ENCODE data around the gene LRR1.
"Not testable (repeated sequence)": the region's sequence is repeated elsewhere in the genome, so short reads cannot be mapped to it uniquely, and the experiment has no call there.

The LRR1 gene

DNA sequence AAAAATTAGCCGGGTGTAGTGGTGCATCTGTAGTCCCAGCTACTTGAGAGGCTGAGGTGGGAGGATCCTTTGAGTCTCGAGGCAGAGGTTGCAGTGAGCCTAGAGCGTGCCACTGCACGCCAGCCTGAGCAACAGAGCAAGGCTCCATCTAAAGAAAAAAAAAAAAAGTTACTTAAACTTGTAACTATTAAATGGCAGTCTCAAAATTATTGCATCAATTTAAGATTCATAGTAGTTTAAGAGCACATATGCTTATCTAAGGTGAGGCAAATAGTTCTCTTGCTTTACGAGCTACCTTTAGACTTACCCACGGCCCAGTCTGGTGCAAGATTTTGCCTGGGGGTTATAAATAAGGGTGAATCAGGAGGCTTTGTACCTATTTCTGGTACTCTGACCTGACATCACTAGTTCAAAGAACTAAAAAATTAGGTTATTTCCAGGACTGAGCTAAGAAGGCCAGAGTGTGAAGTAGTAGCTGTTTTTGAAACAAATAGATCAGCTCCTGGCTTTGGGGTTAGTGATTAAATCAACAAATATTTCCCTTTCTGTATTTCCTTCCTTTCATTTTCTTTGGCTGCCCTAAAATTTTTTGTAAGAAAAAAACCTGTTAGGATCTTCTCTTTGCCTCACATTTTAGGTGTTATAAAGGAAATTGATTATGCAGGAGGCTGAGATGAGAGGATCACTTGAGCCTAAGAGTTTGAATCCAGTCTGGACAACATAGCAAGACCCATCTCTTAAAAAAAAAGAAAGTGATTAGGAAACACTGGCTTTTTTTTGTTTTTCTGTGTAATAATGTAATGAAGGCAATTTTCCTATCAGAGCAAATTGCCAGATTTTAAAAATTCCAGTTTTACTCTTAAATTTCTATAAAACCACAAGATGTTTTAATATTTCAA lies 25.4 kb downstream of the LRR1 start:
- no peak for ATAC-seq
- no peak for DNase-seq

DNA sequence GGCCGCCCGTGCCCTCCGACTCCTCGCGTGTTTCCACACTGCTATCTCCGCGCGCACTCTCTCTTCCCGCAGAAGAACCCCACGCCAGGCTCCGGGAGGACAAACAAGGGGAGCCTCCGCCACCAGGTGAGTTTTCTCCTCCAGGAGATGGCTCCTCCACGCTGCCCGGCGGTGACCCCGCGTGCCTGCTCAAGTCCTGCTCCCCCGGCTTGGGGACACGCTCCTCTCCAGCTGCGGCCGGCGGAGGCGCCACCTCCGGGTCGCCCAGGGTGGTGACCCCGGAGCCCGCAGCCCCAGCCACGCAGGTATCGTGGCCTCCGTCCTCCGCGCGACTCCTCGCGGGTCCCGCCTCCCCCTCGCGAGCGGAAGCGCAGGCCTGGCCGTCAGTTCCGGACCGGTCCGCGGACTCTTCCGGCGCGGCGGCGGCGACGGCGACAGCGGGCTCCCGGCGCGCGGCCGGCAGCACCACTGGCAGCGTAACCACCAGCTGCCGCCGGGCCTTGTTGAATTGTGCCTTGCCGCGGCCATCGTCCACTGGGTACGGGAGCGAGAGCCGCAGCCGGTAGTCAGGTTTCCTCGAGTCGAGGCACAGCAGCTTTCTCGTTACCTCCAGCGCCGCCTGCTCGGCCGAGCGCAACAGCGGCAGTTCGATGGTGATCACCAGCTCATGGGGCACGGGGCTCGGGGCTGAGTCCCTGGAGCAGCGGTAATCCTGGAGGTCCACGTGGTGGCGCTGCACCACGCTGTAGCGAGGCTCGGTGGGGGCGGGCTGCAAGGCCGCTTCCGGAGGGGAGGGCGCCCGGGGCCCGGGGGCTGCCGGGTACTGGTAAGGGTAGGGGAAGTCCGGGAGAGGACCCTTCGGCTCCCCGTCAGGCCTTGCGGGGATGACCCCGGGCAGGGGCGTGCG lies 35.2 kb downstream of the LRR1 start:
- ATAC-seq (peak; percentile 89), DNase-seq (peak; percentile 95)

DNA sequence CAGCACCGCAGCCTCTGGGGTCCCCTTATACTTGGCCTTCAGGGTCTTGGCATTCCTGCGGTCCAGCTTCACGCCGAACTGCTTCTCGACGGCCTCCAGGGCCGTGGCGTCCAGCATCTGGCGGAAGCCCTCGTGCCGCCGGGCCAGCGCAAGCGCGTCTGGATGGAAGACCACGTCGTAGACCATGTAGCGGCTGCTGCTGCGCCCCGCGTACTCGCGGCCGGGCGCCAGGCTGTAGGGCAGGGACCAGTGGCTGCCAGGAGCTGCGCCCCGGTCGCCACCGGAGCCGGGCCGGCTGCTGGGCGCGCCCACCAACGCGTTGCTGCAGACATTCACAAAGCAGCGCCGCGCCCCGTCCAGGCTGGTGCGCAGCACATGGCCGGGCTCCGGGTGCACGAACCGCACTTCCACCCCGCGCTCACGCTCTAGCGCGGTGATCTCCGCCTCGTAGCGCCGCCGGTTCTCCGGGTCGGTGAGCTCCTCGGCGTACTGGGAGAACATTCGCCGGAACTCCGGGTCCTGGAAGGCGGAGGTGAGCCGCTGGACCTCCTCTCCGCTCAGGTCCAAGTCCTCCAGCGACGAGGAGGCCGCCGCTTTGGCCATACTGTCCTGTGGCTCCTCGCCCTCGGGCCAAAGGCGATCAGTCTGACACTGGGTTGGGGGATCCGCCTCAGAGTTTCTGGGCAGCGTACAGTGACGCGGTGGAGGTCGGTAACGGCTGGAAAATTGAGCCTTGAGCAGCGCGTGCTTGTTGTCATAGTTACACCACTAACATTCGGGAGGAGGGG lies 36.0 kb downstream of the LRR1 start, which contains the start of gene DNAAF2:
Gene DNAAF2, minus strand, starts transcription at position 698 of the 788 bp plus-strand sequence. Its CDS starts 95 bp downstream, at position 603.
- peak; percentile 32 for ATAC-seq
- DNase-seq: peak; percentile 66

DNA sequence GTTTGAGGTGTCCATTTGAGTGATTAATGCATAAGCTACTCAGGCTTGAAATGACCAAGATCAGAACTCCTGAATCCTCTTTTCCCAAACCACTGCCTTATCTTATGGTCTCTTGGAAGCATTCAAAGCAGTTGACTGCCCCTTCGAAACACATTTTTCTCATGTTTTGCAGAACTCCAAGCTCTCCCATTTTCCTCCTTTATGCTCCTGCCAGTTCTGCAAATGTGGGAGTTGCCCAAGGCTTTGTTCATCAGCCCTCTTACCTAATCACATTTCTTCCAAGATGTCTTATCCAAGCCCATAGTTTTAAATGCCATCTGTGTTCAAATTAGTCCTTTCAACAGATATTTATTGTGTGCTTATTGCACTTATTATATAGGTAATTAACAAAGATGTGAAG lies 38.1 kb downstream of the LRR1 start:
- no peak for DNase-seq
- ATAC-seq: no peak

DNA sequence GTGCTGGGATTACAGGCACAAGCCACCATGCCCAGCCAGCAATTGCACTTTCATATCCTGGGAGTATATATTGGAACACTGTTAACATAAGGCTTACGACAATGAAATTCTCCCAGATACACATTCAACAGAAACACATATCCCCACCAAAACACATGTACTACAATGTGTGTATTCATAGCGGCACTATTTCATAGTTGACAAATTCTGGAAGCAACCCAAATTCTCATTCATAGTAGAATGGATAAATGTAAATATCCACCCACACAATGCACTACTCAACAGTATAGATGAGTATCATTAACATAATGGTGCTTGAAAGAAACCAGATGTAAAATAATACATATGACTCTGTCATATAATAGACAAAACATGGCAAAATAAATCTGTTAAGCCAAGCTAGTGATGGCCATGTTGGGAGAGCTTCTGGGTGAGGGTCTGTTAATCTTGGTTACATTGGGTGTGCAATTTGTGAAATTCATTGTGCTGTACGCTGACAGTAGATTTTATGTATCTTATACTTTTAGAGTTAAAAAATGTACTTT lies 38.9 kb downstream of the LRR1 start:
- ATAC-seq: no peak
- DNase-seq: no peak

DNA sequence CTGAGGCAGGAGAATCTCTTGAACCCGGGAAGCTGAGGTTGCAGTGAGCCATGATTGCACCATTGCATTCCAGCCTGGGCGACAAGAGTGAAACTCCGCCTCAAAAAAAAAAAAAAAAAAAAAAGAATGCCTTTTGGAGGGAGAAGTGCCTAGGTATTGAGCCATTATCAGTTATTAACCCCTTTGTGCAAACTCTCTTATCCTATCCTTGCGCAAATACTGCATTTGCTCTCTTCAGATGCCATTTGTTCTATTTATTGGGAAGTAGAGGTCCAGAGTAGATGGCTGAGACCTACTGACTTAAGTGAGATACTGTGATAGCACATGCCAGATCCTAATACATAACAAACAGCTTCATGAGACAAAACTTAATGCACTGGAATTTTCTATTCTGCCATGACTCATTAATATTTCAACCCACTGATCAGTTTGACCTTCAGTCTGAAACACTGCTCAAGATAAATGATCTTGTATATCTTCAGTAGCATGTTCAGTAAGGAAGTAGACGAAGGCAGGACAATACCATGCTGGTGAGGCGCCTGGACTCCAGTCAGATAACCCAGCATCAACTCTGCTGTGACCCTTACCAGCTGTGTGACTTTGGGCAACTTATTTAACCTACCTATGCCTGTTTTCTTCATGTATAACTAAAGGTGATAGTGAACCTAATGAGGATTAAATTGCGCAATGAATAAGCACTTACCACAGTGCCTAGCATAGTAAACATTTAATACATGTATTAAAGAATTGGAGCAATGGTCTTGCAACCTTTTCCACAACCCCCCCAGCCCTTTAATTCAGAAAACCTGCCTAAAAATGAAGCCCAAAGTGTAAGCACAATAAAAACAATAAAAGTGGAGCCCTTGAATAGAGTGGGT lies 42.0 kb downstream of the LRR1 start:
- ATAC-seq: no peak
- DNase-seq: no peak

DNA sequence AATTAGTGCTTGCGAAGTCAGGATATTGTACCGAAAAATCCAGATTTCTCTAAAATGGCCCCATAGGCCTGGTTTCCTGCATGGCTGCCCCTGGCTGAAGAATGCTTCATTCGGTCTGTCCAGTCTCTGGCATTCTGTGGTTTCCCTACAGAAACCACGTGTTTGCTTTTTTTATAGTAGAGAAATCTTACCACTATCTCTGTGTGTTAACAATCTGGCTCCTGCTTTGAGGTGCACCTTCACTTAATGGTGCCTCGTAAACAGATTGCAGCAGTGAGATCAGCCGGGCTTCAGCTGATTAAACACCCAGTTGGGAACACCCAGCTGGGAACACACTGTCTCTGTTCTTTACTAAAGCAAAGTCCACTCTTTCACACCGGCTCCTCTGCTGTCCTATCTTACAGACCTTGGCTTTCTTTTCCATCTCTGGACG lies 43.0 kb downstream of the LRR1 start:
- ATAC-seq (no peak), DNase-seq (no peak)

DNA sequence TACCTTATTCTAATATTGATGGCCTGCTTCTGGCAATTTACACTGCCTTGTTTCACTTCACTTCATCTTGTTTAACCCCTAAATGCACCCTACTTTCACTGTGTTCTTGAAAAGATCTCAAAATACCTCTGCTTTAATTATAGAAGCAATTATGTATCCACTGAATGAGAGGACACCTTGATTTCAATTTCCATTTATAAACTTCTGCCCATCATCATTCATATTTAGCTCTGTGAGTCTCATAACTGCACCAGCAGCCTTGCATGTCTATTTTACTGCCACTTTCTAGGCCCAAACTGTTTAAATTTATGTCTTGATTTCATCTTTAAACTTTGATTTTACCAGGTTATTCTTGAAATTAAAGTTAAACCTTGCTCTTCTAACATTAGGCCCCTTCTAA lies 43.4 kb downstream of the LRR1 start:
- DNase-seq (no peak), ATAC-seq (no peak)

DNA sequence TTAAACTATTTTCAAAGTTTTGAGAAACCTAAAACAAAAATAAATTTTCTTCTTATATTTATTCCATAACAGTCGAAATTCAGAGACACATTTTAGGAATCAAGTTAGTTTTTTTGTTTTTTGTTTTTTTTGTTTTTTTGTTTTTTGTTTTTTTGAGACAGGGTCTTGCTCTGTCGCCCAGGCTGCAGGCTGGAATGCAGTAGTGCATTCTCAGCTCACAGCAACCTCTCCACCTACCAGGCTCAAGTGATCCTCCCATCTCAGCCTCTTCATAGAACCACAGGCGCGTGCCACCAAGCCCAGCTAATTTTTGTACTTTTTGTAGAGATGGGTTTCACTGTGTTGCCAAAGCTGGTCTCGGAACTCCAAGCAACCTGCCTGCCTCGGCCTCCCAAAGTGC lies 54.8 kb downstream of the LRR1 start:
- ATAC-seq (no peak), DNase-seq (no peak)

DNA sequence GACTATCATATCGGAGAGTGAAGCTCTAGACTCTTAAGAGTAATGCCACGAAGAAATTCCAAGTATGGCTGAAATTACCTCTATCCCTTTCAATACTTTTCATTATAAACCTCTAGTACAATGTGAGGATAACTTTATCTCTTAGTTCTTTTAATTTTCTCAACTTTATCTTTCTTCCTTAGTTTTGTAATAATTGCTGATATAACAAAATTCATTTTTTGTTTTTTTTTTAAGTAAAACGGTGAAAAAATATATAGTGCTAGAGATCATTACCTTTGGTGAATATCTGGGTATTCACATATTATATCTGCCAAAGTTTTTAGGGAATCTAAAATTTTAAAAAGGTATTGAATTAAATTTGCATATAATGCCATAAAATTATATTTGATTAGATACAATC lies 55.8 kb downstream of the LRR1 start:
- no peak for DNase-seq
- no peak for ATAC-seq

DNA sequence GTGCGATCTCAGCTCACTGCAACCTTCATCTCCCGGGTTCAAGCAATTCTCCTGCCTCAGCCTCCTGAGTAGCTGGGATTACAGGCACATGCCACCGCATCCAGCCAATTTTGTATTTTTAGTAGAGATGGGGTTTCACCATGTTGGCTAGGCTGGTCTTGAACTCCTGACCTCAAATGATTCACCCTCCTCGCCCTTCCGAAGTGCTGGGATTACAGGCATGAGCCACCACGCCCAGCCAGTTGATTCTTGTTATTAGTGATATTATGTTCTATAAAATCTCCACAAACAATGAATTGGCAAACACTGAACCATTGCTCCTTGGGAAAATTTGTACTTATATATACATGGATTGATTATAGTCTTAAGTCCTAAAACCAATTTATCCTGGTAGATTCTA lies 58.8 kb downstream of the LRR1 start:
- not testable (repeated sequence) for DNase-seq, ATAC-seq

DNA sequence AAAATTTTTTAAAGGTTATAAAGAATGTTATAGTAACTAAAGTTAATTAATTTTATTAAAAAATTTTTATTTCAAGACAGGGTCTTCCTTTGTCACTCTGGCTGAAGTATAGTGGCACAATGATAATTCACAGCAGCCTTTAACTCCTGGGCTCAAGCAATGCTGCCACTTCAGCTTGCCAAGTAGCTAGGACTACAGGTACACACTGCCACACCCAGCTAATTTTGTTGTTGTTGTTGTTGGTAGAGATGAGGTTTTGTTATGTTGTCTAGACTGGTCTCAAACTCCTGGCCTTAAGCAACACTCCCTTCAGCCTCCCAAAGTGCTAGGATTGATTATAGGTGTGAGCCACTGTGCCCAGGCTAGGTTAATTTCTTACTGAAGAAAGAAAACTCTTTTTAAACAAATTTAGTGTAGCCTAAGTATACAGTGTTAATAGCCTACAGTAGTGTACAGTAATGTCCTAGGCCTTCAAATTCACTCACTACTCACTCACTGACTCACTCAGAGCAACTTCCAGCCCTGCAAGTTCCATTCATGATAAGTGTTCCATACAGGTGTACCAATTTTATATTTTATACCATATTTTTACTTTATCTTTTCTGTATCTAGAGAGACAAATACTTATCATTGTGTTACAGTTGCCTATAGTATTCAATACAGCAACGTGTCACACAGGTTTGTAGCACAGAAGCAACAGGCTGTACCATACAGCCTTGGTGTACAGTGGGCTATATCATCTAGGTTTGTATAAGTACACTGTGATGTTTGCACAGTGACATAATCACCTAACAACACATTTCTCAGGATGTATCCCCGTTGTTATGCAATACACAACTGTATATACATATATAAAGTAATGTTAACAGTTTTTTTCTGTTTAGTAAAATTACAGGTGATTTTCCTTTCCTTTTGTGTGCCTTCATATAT lies 61.1 kb downstream of the LRR1 start:
- DNase-seq (no peak), ATAC-seq (no peak)
